Measurements from ENCODE around the gene PADI6.

Gene PADI6

GRCh38 chr1:17400725-17401341 lies 28.8 kb downstream of the PADI6 start:
- no peak overlapping the region for H3K4ac ChIP-seq (ENCODE audit: low read depth, low read length)
- H2AK5ac ChIP-seq (ENCODE audit: low read length) = no peak overlapping the region
- WGBS (ENCODE audit: extremely low coverage, insufficient coverage, low lambda C conversion rate) = no CpG with 5 or more reads among the region's 11 CpGs
- no peak overlapping the region for H2BK120ac ChIP-seq (ENCODE audit: low read depth, low read length)
- no peaks in the 10 kb centered on the region for H3K27me3 ChIP-seq (ENCODE audit: insufficient read depth, low read length, poor library complexity)
- no peak overlapping the region for H3K18ac ChIP-seq (ENCODE audit: low read length)
- H3K23ac ChIP-seq (ENCODE audit: low read length) = no peak overlapping the region
- no peaks in the 10 kb centered on the region for H3K4me1 ChIP-seq (ENCODE audit: control insufficient read depth, low read depth, low read length)
- H3K79me1 ChIP-seq (ENCODE audit: low read length) = peaks cover 1% of the 10 kb centered on the region
- DNase-seq = no peak
- no peak overlapping the region for H3K56ac ChIP-seq (ENCODE audit: low read length)
- H4K5ac ChIP-seq (ENCODE audit: low read length) = no peak overlapping the region
- H3K36me3 ChIP-seq (ENCODE audit: control insufficient read depth, insufficient read depth, low read length) = peaks cover 2% of the 10 kb centered on the region
- H3K27ac ChIP-seq (ENCODE audit: low read depth, low read length) = no peak overlapping the region
- no peak overlapping the region for H2BK15ac ChIP-seq (replicated peaks; ENCODE audit: low read depth)
- H3K4me2 ChIP-seq (ENCODE audit: low read length) = no peak overlapping the region
- no peak overlapping the region for H4K8ac ChIP-seq (ENCODE audit: low read depth, low read length)
- no peaks in the 10 kb centered on the region for H3K79me2 ChIP-seq (ENCODE audit: control insufficient read depth, insufficient read depth, low read length)
- no peak overlapping the region for H3K9ac ChIP-seq (ENCODE audit: low read length)
- no peak overlapping the region for H2BK5ac ChIP-seq (ENCODE audit: low read length)
- H3K4me3 ChIP-seq (ENCODE audit: low read length) = no peak overlapping the region

- no peaks in the 10 kb centered on the region for H3K4me1 ChIP-seq (ENCODE audit: control insufficient read depth, low read depth, low read length)
- no peak overlapping the region for H2BK5ac ChIP-seq (ENCODE audit: low read length)
- no peak overlapping the region for H2AK5ac ChIP-seq (ENCODE audit: low read length)
- no peak overlapping the region for H3K4ac ChIP-seq (ENCODE audit: low read depth, low read length)
- no peak overlapping the region for H2BK15ac ChIP-seq (replicated peaks; ENCODE audit: low read depth)
- H3K4me3 ChIP-seq (ENCODE audit: low read length) = no peak overlapping the region
- no peak overlapping the region for H2BK120ac ChIP-seq (ENCODE audit: low read depth, low read length)
- H4K5ac ChIP-seq (ENCODE audit: low read length) = no peak overlapping the region
- no peak overlapping the region for H3K27ac ChIP-seq (ENCODE audit: low read depth, low read length)
- H3K18ac ChIP-seq (ENCODE audit: low read length) = no peak overlapping the region
- H3K79me2 ChIP-seq (ENCODE audit: control insufficient read depth, insufficient read depth, low read length) = no peaks in the 10 kb centered on the region
- WGBS (ENCODE audit: extremely low coverage, insufficient coverage, low lambda C conversion rate) = no CpG with 5 or more reads among the region's 4 CpGs
- H3K79me1 ChIP-seq (ENCODE audit: low read length) = peaks cover 1% of the 10 kb centered on the region
- H3K56ac ChIP-seq (ENCODE audit: low read length) = no peak overlapping the region
- no peak for DNase-seq
- no peak overlapping the region for H3K4me2 ChIP-seq (ENCODE audit: low read length)
- no peak overlapping the region for H3K9ac ChIP-seq (ENCODE audit: low read length)
- no peak overlapping the region for H3K23ac ChIP-seq (ENCODE audit: low read length)
- no peaks in the 10 kb centered on the region for H3K27me3 ChIP-seq (ENCODE audit: insufficient read depth, low read length, poor library complexity)
- H3K36me3 ChIP-seq (ENCODE audit: control insufficient read depth, insufficient read depth, low read length) = peaks cover 2% of the 10 kb centered on the region
- no peak overlapping the region for H4K8ac ChIP-seq (ENCODE audit: low read depth, low read length)
Observed at GRCh38 chr1:17401841-17402240, 29.8 kb downstream of the PADI6 start.

GRCh38 chr1:17403081-17403480 lies 31.1 kb downstream of the PADI6 start:
- Histone ChIP-seq H4K8ac (ENCODE audit: low read depth, low read length) (no peak overlapping the region), H2BK5ac (ENCODE audit: low read length) (no peak overlapping the region), H2BK120ac (ENCODE audit: low read depth, low read length) (no peak overlapping the region), H3K23ac (ENCODE audit: low read length) (no peak overlapping the region), H3K4me2 (ENCODE audit: low read length) (no peak overlapping the region), H3K79me1 (ENCODE audit: low read length) (peaks cover 1% of the 10 kb centered on the region), H3K27ac (ENCODE audit: low read depth, low read length) (no peak overlapping the region), H3K9ac (ENCODE audit: low read length) (no peak overlapping the region), H3K27me3 (ENCODE audit: insufficient read depth, low read length, poor library complexity) (no peaks in the 10 kb centered on the region), H3K36me3 (ENCODE audit: control insufficient read depth, insufficient read depth, low read length) (peaks cover 5% of the 10 kb centered on the region), H3K18ac (ENCODE audit: low read length) (no peak overlapping the region), H2BK15ac (replicated peaks; ENCODE audit: low read depth) (no peak overlapping the region), H3K56ac (ENCODE audit: low read length) (no peak overlapping the region), H3K4me1 (ENCODE audit: control insufficient read depth, low read depth, low read length) (no peaks in the 10 kb centered on the region), H3K4ac (ENCODE audit: low read depth, low read length) (no peak overlapping the region), H4K5ac (ENCODE audit: low read length) (no peak overlapping the region), H3K4me3 (ENCODE audit: low read length) (no peak overlapping the region), H2AK5ac (ENCODE audit: low read length) (no peak overlapping the region), H3K79me2 (ENCODE audit: control insufficient read depth, insufficient read depth, low read length) (no peaks in the 10 kb centered on the region)
- WGBS (ENCODE audit: extremely low coverage, insufficient coverage, low lambda C conversion rate) = no CpG with 5 or more reads among the region's 3 CpGs
- no peak for DNase-seq

- Histone ChIP-seq H3K27ac (ENCODE audit: low read depth, low read length) (no peak overlapping the region), H3K79me2 (ENCODE audit: control insufficient read depth, insufficient read depth, low read length) (no peaks in the 10 kb centered on the region), H3K4me2 (ENCODE audit: low read length) (no peak overlapping the region), H3K79me1 (ENCODE audit: low read length) (peaks cover 2% of the 10 kb centered on the region), H3K4me3 (ENCODE audit: low read length) (no peak overlapping the region), H3K4ac (ENCODE audit: low read depth, low read length) (no peak overlapping the region), H4K8ac (ENCODE audit: low read depth, low read length) (no peak overlapping the region), H3K56ac (ENCODE audit: low read length) (no peak overlapping the region), H2AK5ac (ENCODE audit: low read length) (no peak overlapping the region), H2BK120ac (ENCODE audit: low read depth, low read length) (no peak overlapping the region), H3K27me3 (ENCODE audit: insufficient read depth, low read length, poor library complexity) (no peaks in the 10 kb centered on the region), H3K18ac (ENCODE audit: low read length) (no peak overlapping the region), H2BK5ac (ENCODE audit: low read length) (no peak overlapping the region), H3K23ac (ENCODE audit: low read length) (no peak overlapping the region), H3K4me1 (ENCODE audit: control insufficient read depth, low read depth, low read length) (no peaks in the 10 kb centered on the region), H4K5ac (ENCODE audit: low read length) (no peak overlapping the region), H2BK15ac (replicated peaks; ENCODE audit: low read depth) (no peak overlapping the region), H3K36me3 (ENCODE audit: control insufficient read depth, insufficient read depth, low read length) (peaks cover 9% of the 10 kb centered on the region), H3K9ac (ENCODE audit: low read length) (no peak overlapping the region)
- no peak for DNase-seq
- WGBS (ENCODE audit: extremely low coverage, insufficient coverage, low lambda C conversion rate) = no CpG with 5 or more reads among the region's 15 CpGs
Observed at GRCh38 chr1:17404034-17404684, 32.2 kb downstream of the PADI6 start.

GRCh38 chr1:17404820-17405219 lies 32.8 kb downstream of the PADI6 start:
- Histone ChIP-seq H2BK15ac (replicated peaks; ENCODE audit: low read depth) (no peak overlapping the region), H3K4me1 (ENCODE audit: control insufficient read depth, low read depth, low read length) (no peaks in the 10 kb centered on the region), H3K18ac (ENCODE audit: low read length) (no peak overlapping the region), H2AK5ac (ENCODE audit: low read length) (no peak overlapping the region), H3K27me3 (ENCODE audit: insufficient read depth, low read length, poor library complexity) (no peaks in the 10 kb centered on the region), H3K27ac (ENCODE audit: low read depth, low read length) (no peak overlapping the region), H3K4ac (ENCODE audit: low read depth, low read length) (no peak overlapping the region), H3K56ac (ENCODE audit: low read length) (no peak overlapping the region), H4K5ac (ENCODE audit: low read length) (no peak overlapping the region), H2BK5ac (ENCODE audit: low read length) (no peak overlapping the region), H3K4me2 (ENCODE audit: low read length) (no peak overlapping the region), H3K79me1 (ENCODE audit: low read length) (peaks cover 3% of the 10 kb centered on the region), H4K8ac (ENCODE audit: low read depth, low read length) (no peak overlapping the region), H2BK120ac (ENCODE audit: low read depth, low read length) (no peak overlapping the region), H3K9ac (ENCODE audit: low read length) (no peak overlapping the region), H3K23ac (ENCODE audit: low read length) (no peak overlapping the region), H3K4me3 (ENCODE audit: low read length) (no peak overlapping the region), H3K36me3 (ENCODE audit: control insufficient read depth, insufficient read depth, low read length) (peaks cover 15% of the 10 kb centered on the region), H3K79me2 (ENCODE audit: control insufficient read depth, insufficient read depth, low read length) (no peaks in the 10 kb centered on the region)
- DNase-seq = no peak
- WGBS (ENCODE audit: extremely low coverage, insufficient coverage, low lambda C conversion rate) = no CpG with 5 or more reads among the region's 6 CpGs

Data from mesendoderm (in vitro differentiated cells).